ENCODE measurements around the gene RAPGEF1.

DNA sequence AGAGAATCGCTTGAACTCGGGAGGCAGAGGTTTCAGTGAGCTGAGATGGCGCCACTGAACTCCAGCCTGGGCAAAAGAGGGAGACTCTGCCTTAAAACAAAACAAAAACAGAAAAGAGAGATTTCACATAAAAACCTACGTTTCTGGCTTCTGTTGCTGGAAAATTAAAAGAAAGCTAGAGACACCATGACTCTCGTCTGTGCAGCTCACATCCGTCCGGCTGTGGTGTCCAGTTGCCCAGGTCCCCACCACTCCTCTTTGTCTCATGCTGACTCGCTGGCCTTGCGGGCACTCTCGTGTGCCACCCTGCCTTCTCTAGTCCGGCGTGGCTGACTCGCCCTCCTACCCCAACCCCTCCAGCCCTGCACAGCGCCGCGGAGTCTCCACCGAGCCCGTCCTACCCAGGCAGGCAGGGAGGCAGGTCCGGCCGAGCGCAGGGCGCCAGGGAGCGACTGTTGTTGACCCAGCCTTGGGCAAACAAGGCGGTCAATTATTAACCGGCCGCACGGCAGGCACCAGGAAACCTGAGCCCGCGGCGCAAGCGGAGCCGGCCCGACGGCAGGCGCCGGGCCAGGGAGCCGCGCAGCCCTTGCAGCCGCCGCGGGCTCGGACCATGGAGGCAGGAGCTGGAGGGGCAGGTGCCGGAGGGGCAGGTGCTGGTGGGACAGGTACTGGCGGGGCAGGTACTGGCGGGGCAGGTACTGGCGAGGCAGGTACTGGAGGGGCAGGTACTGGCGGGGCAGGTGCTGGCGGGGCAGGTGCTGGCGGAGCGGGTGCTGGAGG, 194.7 kb downstream of the RAPGEF1 start, which contains the start of gene PRRT1B:
- no peak for TF ChIP-seq ATM (IDR thresholded peaks at IDR 0.05; ENCODE audit: borderline replicate concordance)
- TF ChIP-seq NR3C1 (CRISPR knock-in tag; IDR thresholded peaks at IDR 0.05), result no peak
- TF ChIP-seq JUN (CRISPR knock-in tag; IDR thresholded peaks at IDR 0.05), result no peak
- TF ChIP-seq ARNT (IDR thresholded peaks at IDR 0.05), result no peak
- TF ChIP-seq CTCF (CRISPR knock-in tag; IDR thresholded peaks at IDR 0.05), result peak; percentile 54
- TF ChIP-seq ZNF777 (CRISPR knock-in tag; IDR thresholded peaks at IDR 0.05), result peak; percentile 95
- TF ChIP-seq HNRNPK (IDR thresholded peaks at IDR 0.05; ENCODE audit: low read depth, low read length, poor library complexity, severe bottlenecking), result peak; percentile 80
- TF ChIP-seq POLR2A (IDR thresholded peaks at IDR 0.05; ENCODE audit: insufficient read depth in 1 of 2, low read depth in 2 of 2, low read length in 2 of 2), result no peak
- TF ChIP-seq SOX5 (CRISPR knock-in tag; IDR thresholded peaks at IDR 0.05; ENCODE audit: borderline replicate concordance), result peak; percentile 78; the same call in 1 of the 2 replicates
- TF ChIP-seq ZBTB20 (CRISPR knock-in tag; IDR thresholded peaks at IDR 0.05; ENCODE audit: borderline replicate concordance, low read depth), result 0 out of 2 replicates have a peak, but pooled peaks have one; percentile 40
